K562 (cell line): ENCODE results near the gene SEC14L1. TPM values are rescaled to one million over a fixed set of nuclear protein-coding genes. Genes with fewer than 3 reads are reported as not detected.
A peak's percentile ranks its signal among the peaks of the same experiment; 100 is the strongest.

Experiments used
- FOSL1 ChIP-seq: fragments of 200-800 bp; sonication (Bioruptor generic); conservative IDR thresholded peaks from 2 replicates; pipeline ENCODE4 v1.6.1; 2016; ENCODE audit warnings: missing genetic modification characterization, missing compliant biosample characterization
- SMARCA4 ChIP-seq: fragments of 450-650 bp; IDR thresholded peaks from 2 replicates; pipeline ENCODE4 v1.6.1; 2016
- polyA plus RNA-seq, 8 experiments: library from polyadenylated mRNA; depleted of rRNA in 4 of 8; stranded (reverse) in 5 of 8; unstranded in 3 of 8; fragments of >200 nt; fragmentation: Nextera tagmentation in 2 of 8; fragmentation: Illumina TruSeq in 1 of 8; extraction: Ambion mirVana in 2 of 8; extraction: Trizol in 1 of 8; gene quantifications; 2 replicates each; pipeline versions ENCODE4 v1.2.1 to v1.2.3, GENCODE V29; 2011 to 2014; ENCODE audit warnings: inconsistent platforms in 1 of 8, missing spikeins in 1 of 8
- total RNA-seq, 7 experiments: library from RNA; depleted of rRNA in 6 of 7; stranded (reverse); fragments of >200 nt in 6 of 7; fragmentation: Illumina TruSeq in 2 of 7; extraction: Trizol in 2 of 7; gene quantifications; 2 replicates each; pipeline versions ENCODE4 v1.2.1 to v1.2.3, GENCODE V29; 2011 to 2021; ENCODE audit warnings: low replicate concordance in 1 of 7
- TF ChIP-seq, protein P1 (sequence below), 2 experiments: fragments of 450-650 bp; formaldehyde crosslinking in 1 of 2; IDR thresholded peaks; 2 replicates each; pipeline versions ENCODE4 v1.4.0 to v1.6.1; 2014 to 2020; ENCODE audit warnings: mild to moderate bottlenecking in 2 of 2, borderline replicate concordance in 1 of 2, low read depth in 1 of 2

SEC14L1 gene
- total and polyA plus RNA-seq, 9 of the 15 experiments (the other 6 are each of a cell fraction or from before 2014, with no cell fraction given), result 3.1 to 39.7 (median 15.2) TPM

DNA sequence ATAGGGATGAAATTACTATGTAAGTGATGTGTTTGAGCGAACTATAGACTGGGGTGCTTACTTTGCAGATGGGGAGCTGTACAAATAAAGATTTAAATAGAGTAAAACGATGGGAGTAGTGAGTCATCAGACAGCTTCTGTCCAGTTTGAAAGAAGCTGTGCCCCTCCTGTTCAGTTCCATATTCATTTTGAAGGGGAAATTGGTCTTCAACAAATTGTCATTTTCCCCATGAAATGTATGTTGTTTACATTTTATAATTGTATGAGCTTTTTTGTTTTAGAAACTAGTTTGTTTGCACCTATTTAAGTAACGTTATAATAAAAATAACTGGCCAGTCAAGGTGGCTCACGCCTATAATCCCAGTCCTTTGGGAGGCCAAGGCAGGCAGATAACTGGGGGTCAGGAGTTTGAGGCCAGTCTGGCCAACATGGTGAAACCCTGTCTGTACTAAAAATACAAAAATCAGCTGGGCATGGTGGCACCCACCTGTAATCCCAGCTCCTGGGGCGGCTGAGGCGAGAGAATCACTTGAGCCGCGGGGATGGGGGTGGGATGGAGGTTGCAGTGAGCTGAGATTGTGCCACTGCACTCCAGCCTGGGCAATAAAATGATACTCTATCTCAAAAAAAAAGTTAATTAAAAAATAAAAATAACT lies 20.2 kb downstream of the SEC14L1 start (continued):
- TF ChIP-seq, protein P1, sequence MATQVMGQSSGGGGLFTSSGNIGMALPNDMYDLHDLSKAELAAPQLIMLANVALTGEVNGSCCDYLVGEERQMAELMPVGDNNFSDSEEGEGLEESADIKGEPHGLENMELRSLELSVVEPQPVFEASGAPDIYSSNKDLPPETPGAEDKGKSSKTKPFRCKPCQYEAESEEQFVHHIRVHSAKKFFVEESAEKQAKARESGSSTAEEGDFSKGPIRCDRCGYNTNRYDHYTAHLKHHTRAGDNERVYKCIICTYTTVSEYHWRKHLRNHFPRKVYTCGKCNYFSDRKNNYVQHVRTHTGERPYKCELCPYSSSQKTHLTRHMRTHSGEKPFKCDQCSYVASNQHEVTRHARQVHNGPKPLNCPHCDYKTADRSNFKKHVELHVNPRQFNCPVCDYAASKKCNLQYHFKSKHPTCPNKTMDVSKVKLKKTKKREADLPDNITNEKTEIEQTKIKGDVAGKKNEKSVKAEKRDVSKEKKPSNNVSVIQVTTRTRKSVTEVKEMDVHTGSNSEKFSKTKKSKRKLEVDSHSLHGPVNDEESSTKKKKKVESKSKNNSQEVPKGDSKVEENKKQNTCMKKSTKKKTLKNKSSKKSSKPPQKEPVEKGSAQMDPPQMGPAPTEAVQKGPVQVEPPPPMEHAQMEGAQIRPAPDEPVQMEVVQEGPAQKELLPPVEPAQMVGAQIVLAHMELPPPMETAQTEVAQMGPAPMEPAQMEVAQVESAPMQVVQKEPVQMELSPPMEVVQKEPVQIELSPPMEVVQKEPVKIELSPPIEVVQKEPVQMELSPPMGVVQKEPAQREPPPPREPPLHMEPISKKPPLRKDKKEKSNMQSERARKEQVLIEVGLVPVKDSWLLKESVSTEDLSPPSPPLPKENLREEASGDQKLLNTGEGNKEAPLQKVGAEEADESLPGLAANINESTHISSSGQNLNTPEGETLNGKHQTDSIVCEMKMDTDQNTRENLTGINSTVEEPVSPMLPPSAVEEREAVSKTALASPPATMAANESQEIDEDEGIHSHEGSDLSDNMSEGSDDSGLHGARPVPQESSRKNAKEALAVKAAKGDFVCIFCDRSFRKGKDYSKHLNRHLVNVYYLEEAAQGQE (IDR thresholded peaks at IDR 0.05; ENCODE audit: borderline replicate concordance), result peak; percentile 19; the same call in 1 of the 2 replicates
- TF ChIP-seq, protein P1 (CRISPR knock-in tag; IDR thresholded peaks at IDR 0.05; ENCODE audit: low read depth), result no peak
- TF ChIP-seq SMARCA4 (0 out of 2 replicates have a peak, but pooled peaks have one; percentile 18), FOSL1 (tag) (peak; percentile 72)
